ENCODE results near the gene XPO5. TPM values are rescaled to one million over a fixed set of nuclear protein-coding genes. Genes with fewer than 3 reads are reported as not detected.

The XPO5 gene
- total and polyA plus RNA-seq, 9 of the 15 experiments (the other 6 are each of a cell fraction or from before 2014, with no cell fraction given), result 36.0 to 170 (median 99.1) TPM

GRCh38 chr6:43477235-43478007 is 98.4 kb downstream of the XPO5 start, which contains the start of gene TJAP1 (continued):
- no peak for TF ChIP-seq U2AF1 (optimal IDR thresholded peaks at IDR 0.05; ENCODE audit: low read depth, low read length)
- TF ChIP-seq XRCC3 (IDR thresholded peaks at IDR 0.05), result no peak
- no peak for TF ChIP-seq FOXP1 (CRISPR knock-in tag; IDR thresholded peaks at IDR 0.05)
- TF ChIP-seq ZNF282 (CRISPR knock-in tag; IDR thresholded peaks at IDR 0.05), result no peak
- TF ChIP-seq TFE3 (CRISPR knock-in tag; IDR thresholded peaks at IDR 0.05), result no peak
- peak; percentile 58 for TF ChIP-seq NCOR1 (IDR thresholded peaks at IDR 0.05)
- TF ChIP-seq ZNF212 (CRISPR knock-in tag; IDR thresholded peaks at IDR 0.05), result no peak
- TF ChIP-seq ZNF395 (CRISPR knock-in tag; IDR thresholded peaks at IDR 0.05), result no peak
- TF ChIP-seq ZNF707 (CRISPR knock-in tag; conservative IDR thresholded peaks at IDR 0.05), result no peak
- no peak for TF ChIP-seq ZFP30 (CRISPR knock-in tag; IDR thresholded peaks at IDR 0.05; ENCODE audit: borderline replicate concordance)
- TF ChIP-seq HOMEZ (CRISPR knock-in tag; IDR thresholded peaks at IDR 0.05), result no peak
- TF ChIP-seq CTBP1 (IDR thresholded peaks at IDR 0.05; ENCODE audit: borderline replicate concordance), result no peak
- TF ChIP-seq ZNF445 (CRISPR knock-in tag; IDR thresholded peaks at IDR 0.05; ENCODE audit: low read depth), result no peak
- no peak for TF ChIP-seq RBM14 (IDR thresholded peaks at IDR 0.05; ENCODE audit: borderline replicate concordance, insufficient read depth, low read depth, low read length)
- TF ChIP-seq TSHZ1 (CRISPR knock-in tag; IDR thresholded peaks at IDR 0.05), result no peak
- TF ChIP-seq E4F1 (CRISPR knock-in tag; IDR thresholded peaks at IDR 0.05; ENCODE audit: borderline replicate concordance), result no peak
- TF ChIP-seq THRAP3 (IDR thresholded peaks at IDR 0.05; ENCODE audit: borderline replicate concordance), result no peak
